ENCODE data around the gene C18orf63.
A peak's percentile ranks its signal among the peaks of the same experiment; 100 is the strongest.

C18orf63 gene

DNA sequence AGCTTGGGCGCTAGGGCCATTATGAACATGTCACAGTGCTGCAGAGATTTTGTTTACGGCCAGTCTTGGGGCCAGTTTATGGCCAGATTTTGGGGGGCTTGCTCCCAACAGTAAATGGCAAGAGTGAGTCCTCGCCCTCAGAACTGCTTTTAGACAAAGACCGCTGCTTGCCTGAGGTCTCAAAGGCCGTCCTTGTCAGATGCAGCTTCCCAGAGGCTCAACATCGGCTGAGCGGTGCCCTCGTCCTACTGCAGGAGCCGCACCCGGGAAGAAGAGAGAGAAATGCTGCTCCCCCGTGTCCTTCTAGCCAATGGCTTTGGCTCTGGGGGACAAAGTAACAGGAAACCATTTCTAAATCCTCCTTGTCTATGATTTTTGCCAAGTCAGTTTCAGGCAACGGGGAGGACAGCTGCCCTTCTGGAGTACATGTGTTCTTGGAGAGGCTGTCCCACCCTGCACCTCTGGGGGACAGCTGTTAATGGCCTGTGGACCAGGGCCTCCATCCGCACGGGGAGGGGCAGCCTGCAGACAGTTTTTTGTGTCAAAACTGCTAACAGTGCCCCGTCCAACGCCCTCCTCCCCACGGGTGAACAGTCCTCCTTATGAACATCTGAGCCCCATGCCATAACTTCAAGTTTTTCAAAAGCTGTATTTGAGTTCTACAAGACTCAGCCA, 66.1 kb downstream of the C18orf63 start:
- peak; percentile 49 for DNase-seq

DNA sequence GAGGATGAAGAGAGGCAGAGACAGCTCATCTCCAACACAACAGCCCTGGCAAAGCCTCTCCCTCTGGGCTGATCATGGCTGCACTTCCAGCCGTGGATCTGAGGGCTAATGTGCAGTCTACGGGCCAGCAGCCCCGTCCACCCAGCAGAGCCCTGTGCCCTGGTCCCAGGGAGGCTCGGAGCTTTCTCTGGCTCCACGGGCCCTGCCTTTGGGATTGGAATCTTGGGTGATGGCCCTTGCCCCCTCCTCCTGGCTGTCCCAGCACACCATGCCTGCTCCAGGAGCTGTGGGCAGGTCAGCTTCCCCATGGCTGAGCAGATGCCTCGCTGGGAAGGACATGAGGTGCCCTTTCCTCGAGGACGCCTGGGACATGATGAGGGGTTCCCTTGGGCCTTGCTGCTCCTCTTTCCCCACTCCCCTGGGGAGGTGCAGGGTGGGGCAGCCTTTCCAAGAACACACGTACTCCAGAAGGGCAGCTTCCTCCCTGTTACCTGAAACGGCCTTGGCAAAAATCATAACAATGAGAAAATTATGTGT, 66.9 kb downstream of the C18orf63 start:
- DNase-seq: peak; percentile 45

DNA sequence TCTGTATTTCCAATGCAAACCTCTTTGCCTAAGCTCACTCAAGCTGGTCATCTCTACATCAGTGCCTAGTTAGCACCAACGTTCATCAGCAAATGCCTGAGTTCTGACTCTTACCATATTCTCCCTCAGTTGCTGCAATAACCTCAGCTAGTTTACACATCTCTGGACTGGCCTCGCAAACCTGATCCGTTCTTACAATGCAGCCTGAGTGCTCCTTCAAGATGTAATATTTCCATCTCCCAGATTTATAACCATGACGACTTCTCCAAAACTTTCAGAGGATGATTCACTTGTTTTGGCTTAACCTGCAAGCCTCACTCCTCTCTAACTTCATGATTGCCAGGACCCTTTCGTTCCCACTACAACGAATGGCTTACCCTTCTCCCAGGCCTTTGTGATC, 71.7 kb downstream of the C18orf63 start:
- no peak for DNase-seq

DNA sequence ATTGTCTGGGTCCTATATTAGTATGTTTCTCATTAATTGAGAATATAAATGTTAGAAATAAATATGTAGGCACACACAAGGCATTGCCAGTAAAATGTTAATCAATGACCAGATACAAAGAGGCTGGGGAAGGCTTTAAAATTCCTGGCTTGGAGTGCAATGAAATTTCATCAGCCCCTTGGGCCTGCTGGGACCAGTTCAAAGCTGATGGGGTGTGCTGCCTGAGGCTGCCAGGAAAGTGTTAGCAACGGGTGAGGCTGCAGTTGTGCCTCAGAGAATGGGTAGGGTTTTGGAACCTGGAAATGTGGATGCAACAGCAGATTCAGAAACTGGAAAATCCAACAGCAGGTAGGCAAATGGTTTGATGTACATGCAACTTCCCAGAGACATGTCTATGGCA, 72.6 kb downstream of the C18orf63 start:
- DNase-seq: no peak

DNA sequence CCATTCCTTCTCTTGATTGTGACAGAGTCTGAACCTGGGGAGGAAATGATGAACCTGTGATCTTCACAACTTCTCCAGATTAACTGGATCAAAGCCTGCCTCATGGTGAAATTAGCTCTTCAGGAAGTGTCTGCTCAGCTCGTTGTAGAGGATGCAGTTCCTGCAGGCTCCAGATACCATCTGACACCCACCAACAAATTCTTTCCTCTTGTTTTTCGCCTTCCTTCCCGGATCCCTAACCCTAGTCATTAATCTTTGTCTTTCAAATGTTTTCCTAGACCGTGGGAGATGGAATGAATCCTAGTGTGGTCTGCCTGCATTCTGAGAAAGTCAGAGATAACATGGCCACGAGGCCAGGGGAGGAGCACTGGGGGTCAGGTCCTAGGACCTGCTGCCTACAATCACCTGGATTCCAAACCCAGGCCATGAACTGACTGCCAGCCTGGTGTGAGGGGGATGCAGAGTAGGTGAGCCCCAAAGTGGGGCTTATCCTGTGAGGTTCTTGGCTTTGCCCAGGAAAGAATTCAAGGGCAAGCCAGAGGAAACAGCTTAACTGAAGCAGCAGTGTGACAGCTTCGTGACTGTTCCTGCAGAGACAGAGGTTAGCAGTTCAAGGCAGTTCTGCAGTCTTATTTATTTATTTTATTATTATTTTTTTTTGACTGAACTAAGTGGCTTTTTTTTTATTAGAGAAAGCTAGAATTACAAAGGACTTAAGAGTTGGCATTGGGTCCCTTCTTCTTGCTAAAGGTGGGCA, 73.7 kb downstream of the C18orf63 start:
- peak; percentile 14 for DNase-seq

DNA sequence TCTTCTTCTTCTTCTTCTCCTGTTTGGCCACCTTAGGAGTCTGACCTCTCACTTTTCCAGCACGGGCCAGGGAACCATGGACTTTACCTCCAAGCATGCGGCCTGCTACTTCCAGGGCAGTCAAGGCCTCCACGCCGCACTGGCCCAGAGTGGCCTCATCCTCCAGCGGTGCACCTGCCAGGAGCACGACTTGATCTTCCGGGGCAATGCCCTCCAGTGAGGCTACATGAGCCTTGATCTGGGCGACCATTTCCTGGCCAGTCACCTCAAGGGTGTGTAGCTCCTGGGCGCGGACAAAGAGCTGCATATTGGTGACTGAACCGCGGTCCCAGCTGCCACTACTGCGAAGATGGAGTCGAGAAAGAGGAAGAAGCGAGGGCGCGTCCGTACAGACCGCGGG, 74.4 kb downstream of the C18orf63 start:
- peak; percentile 44 for DNase-seq

DNA sequence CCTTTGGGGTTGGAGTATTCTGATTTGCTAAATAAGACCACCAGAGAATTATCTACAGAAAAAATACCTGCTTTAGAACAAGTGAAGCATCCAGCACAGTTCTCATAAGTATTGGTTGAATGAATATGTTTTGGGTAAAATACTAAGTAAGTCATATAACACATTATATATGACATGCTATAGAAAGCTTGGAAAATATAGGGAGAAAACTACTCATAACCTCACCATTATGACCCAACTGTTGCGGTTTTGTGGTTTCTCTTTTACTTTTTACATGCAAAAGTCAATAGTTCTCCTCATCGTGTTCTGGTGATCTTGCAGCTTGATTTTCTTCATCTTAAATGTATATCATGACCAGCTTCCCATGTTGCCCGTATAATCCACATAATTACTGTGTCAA, 75.3 kb downstream of the C18orf63 start:
- no peak for DNase-seq

DNA sequence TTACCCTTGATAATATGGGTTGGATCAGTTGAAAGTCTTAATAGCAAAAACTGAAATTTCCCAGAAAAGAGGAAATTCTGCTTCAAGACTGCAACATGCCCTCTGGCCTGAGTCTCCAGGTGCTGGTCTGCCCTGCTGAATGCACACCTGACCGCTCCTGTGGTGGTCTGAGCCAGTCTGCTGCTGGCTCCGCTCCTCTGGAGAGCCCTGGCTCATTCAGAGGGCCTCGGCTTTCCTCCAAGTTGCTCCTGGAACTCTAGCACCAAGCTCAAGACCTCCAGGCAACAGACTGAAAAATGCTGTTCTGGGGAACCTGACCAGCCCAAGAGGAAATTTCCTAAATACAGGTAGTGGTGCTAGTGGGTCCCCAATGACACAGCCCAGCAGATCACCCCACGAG, 76.7 kb downstream of the C18orf63 start:
- DNase-seq: peak; percentile 16

DNA sequence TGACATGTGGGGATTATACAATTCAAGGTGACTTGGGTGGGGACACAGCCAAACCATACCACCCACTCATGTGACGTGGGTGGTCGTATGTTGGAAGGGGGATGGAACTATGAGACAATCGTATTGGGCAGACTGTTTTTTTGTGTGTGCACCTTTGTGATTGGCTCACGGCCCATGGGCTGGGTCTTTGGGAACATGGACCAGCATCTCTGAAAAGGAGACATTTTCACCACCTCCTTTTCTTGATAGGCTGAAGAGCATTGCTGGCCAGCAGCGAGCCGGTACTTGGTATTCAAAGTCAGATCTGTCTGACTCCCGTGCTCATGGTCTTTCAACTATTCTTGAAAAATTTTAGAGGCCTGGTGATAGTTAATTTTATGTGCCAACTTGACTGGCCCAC, 79.4 kb downstream of the C18orf63 start:
- DNase-seq: no peak

DNA sequence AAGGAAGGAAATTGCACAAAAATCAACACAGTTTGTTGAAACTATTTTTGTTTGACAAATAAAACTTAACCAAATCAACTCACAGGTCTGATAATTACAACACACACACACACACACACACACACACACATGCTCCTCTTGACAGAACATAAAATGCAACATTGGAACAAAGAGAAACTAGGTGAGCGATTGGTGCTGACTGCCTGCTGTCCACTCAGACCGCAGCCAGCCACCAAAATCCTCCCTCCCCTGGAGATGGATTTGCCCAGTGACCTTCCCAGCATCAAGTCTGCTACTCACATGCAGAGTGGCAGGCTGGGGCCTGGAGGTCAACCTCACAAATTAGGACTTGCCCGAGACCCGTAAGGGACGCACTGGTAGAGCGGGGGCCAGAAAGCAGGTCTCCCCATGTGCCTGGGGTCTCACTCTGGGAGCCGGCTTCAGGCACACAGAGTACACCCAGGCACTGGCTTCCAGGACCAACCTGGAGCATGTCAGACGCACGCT, 80.1 kb downstream of the C18orf63 start:
- no peak for DNase-seq

DNA sequence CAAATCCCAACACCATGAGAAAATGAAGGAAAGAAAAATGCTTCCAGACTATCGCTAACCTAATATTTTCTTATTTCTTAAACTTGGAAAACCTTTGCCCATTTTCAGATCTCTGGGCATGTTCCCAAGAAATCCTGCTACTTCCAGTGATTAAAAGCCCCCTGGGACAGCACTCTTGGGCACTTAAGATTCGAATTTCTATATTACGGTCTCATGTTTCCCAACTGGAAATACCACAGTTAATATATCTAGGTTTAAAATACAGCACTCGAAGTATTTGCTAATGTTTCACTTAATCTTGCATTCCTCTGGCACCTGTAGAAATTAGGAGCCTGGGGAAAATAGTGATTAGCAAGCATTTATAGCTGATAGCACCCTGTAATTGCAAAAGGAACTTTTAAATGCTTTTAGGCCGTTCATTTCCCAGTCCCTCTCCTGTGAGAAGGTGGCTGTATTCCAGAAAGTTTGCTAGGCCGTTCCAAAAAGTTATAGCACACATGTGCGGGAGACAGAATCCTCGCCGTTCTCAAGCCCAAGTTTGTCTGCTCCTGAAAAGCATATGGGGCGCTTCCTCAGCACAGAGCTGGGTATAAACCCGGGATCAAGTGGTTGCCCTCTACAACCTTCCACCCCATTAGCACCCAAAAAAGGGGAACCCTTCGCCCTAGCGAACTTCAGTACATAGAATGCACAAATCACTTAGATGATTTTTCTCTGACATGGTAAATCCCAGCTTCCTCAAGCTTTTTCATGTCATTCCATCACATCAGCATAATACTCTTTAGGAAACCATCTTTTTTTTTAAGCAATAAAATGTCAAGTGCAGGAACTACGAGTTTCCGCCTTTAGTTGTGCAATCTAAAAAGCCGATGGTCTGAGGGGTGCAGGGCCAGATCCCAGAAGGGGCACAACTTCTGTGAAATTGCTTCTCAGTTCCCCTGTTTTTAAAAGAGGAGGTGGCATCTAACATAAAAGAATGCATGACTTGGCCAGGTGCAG, 80.8 kb downstream of the C18orf63 start:
- no peak for DNase-seq

DNA sequence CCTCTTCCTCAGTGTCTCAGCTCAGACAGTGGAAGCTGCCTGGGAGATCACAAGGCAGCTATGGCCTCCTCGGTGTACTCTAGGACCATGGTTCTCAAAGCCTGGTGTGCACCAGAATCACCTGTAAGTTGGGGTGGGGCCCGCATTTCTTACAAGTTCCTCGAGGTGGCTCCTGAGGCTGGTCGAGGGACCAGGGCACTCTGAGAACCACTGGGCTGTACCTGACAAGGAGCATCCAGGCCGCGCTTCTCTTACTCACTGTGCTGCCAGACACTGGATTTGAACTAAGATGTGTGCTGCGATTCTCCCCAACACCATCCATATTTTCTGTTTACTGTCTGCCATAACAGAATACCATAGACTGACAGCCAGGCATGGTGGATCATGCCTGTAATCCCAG, 81.9 kb downstream of the C18orf63 start:
- peak; percentile 53 for DNase-seq

DNA sequence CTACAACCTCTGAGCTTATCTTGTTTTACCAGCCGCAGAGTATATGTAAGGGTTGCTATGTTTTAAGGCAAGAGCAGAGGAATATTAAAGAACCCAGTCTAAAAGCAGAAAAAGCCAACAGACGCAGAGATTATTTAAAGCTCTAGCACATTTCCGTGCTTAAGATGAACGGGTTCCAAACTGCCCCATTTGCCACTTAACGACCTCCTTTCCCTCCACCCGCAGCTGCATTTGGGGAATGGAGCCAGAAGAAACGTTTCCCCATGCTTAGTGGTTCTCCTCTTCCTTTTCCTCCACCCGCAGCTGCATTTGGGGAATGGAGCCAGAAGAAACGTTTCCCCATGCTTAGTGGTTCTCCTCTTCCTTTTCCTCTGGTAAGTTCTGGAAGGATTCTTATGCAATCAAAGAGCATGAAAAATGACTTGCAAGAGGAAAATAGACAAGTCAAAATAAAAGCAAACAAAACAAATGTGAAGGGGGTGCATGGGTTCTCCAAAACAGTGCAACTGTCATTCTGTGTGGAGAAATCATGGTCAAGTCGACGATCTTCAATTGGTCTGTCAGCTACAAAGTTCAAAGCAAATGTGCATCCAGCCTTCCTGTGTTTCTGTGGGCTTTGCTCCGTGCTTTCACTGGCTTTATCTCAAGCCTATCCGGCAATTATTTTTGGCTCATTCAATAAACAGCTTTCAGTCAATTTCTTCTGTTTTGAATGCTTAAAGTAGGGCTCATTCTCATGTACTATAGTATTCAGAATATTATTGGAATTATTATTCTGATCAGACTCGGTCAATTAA, 83.7 kb downstream of the C18orf63 start:
- DNase-seq: no peak

DNA sequence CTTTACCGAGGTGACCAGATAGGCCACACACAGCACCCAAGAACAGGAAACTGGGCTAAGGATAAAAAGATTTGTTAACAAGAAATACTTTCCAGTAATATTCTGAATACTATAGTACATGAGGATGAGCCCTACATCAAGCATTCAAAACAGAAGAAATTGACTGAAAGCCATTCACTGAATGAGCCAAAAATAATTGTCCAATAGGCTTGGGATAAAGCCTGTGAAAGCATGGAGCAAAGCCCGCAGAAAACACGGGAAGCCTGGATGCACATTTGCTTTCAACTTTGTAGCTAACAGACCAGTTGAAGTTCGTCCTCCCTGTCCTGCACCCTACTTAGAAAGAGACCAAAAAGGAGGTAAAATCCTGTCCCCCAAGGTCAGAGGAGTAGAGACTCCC, 85.2 kb downstream of the C18orf63 start:
- no peak for DNase-seq

DNA sequence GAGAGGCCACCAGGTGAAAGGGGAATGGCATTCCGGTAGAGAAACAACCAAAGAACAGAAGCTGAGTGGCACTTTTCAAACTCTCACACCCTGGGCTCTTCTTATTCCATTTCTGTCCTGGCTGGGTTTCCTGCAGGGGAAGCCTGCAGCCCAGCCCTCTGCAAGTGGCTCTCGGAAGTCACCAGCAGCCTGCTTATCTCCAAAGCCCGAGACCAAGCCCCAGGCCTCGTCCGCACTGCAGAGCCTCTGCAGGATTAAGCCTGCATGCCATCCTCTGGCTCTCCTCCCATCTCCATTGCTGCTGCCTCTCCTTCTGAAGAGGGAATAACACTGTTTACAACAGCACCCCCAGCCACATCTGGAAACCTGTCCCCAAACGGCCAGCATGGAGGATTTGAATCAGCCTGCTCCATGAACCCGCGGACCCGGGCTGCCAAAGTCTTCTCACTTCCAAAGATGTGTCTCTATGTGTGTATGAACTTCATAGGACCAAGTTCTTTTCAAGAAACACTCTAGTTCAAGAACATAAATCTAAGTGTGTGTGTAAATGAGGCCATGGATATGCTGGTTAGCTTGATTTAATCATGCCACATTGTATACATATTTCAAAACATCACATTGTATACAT, 87.3 kb downstream of the C18orf63 start:
- peak; percentile 56 for DNase-seq

DNA sequence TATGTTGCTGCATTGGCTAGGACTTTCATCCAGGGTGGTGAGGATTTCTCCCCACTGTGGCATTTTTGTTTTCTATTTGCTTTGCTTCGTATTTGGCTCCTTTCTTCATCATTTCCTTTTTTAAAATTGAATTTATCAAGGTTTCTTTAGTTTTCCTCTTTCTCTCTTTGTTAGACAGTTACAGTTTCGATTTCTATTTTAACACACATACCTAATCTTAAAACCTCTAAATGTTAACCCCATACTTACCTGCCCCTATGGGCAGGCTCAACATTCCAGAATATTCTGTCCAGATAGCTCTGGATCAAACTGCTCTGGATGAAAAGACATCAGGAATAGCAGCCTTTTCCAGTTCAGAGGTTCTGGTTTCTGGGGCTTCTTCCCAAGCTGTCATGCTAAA, 92.2 kb downstream of the C18orf63 start:
- no peak for DNase-seq
